HG03139 (cell line): ENCODE measurements around the gene ATOH8.

Experiments used
- ATAC-seq: cut with Tn5 transposase; IDR thresholded peaks from one replicate; pipeline ENCODE4 v1.9.1; 2021; ENCODE audit not compliant: unreplicated experiment

The ATOH8 gene

DNA sequence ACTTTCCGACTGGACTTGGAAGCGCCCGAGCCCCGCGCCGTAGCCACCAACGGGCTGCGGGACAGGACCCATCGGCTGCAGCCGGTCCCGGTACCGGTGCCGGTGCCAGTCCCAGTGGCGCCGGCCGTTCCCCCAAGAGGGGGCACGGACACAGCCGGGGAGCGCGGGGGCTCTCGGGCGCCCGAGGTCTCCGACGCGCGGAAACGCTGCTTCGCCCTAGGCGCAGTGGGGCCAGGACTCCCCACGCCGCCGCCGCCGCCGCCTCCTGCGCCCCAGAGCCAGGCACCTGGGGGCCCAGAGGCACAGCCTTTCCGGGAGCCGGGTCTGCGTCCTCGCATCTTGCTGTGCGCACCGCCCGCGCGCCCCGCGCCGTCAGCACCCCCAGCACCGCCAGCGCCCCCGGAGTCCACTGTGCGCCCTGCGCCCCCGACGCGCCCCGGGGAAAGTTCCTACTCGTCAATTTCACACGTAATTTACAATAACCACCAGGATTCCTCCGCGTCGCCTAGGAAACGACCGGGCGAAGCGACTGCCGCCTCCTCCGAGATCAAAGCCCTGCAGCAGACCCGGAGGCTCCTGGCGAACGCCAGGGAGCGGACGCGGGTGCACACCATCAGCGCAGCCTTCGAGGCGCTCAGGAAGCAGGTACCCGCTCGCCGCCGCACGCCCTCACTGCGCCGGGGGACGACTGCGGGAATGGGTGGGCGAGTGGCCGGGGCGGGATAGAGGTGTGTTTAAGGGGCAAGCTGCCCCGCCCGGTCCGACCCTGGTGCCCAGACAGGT lies 713 bp downstream of the ATOH8 start:
- no peak for ATAC-seq

- ATAC-seq = no peak
These were observed 1.6 kb downstream of the ATOH8 start for GRCh38 chr2:85755122-85756027.

DNA sequence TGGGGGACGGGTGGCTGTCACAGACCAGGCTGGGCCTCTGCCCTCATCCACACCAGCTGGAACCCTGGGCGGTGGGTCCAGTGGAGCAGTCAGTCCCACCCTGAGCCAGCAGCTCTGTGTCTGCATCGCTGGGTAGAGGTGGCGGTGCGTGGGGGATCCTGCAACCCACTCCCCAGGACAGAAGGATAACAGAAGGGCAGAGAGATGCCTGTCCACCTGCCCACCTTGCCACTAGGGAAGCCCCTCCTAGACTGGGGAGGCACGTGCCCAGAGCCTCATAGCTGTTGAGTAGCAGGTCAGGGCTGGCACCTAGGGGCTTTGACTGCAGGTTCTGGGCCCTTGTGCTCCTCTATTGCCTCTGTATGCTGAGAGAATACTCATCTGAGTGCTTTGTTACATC lies 2.4 kb downstream of the ATOH8 start:
- no peak for ATAC-seq

GRCh38 chr2:85756822-85757435 lies 3.1 kb downstream of the ATOH8 start:
- no peak for ATAC-seq

DNA sequence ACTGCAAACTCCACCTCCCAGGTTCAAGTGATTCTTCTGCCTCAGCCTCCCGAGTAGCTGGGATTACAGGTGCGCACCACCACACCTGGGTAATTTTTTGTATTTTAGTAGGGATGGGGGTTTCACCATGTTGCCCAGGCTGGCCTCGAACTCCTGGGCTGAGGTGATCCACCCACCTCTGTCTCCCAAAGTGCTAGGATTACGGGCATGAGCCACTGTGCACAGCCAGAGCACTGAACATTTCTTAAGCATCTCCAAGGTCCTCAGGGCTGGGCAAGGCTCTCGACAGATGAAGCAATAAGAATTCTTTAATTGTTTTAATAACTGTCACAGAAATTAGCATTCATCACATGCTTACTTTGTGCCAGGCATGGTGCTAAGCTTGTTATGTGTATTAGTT lies 4.1 kb downstream of the ATOH8 start:
- ATAC-seq = no peak

GRCh38 chr2:85758361-85759256 lies 4.8 kb downstream of the ATOH8 start:
- ATAC-seq = no peak

DNA sequence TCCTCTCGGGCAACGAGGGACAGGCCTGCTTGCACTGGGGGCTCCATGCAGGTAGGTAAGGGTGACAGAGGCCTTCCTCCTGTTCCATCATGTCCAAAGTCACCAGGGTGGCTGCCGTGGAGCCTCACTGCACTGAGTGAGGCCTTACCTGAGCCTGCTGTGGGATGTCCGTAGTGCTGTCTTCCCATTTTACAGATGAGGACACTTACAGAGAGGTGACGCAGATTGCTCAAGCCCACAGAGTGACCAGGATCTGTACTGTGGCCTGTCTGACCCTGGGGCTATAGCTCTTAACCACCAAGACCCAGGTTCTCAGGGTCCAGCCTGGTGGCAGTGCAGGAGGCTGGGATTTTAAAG lies 5.4 kb downstream of the ATOH8 start:
- no peak for ATAC-seq

DNA sequence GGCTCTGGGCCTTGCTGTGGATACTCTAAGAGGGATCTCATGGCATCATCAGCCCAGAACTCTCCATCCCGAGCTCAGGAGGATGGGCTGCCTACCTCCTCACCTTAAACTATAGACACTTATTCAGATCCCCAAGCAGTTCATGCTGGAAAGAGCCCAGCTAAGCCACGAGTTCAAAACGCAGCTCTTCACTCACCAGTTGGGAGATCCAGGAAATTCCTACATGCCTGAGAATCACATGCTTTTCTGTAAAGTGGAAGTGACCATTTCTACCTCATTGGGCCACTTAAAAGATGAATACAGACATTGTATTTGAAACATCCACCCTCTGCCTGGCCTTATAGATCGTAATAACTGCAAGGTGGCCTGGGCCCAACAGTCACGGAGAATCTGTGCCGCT lies 6.6 kb downstream of the ATOH8 start:
- no peak for ATAC-seq

DNA sequence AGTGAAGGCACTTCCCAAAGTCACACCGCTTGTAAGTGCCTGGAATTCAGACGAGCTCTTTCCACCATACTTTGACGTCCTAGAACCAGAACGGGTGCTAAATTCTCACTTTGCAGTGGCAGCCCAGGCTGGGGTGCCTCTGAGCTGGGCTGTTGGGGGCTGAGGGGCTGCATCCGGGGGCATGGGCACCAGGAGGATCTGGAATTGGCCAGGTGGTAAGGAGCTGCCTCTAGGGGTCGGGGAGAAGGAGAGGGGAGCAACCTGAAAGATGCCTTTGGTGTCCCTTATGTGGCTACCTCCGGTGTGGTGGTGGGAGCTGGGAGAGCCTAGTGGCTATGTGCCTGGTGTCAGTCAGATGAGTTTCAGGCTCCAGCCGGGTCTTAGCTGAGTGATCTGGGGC lies 7.1 kb downstream of the ATOH8 start:
- no peak for ATAC-seq

GRCh38 chr2:85761512-85761944 lies 7.7 kb downstream of the ATOH8 start:
- ATAC-seq = no peak

- ATAC-seq = no peak
These were observed 8.2 kb downstream of the ATOH8 start for GRCh38 chr2:85761946-85762345.

GRCh38 chr2:85763132-85763531 lies 9.3 kb downstream of the ATOH8 start:
- no peak for ATAC-seq

DNA sequence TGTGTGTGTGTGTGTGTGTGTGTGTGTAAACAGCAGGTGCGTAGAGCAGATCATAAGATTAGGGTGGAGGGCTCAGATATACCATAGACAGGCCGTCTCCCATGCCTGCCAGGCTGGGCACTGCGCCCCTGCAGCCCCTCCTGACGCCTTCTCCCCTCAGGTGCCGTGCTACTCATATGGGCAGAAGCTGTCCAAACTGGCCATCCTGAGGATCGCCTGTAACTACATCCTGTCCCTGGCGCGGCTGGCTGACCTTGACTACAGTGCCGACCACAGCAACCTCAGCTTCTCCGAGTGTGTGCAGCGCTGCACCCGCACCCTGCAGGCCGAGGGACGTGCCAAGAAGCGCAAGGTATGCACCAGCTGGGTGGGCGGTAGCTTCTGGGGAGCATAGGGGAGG lies 10.0 kb downstream of the ATOH8 start:
- no peak for ATAC-seq

DNA sequence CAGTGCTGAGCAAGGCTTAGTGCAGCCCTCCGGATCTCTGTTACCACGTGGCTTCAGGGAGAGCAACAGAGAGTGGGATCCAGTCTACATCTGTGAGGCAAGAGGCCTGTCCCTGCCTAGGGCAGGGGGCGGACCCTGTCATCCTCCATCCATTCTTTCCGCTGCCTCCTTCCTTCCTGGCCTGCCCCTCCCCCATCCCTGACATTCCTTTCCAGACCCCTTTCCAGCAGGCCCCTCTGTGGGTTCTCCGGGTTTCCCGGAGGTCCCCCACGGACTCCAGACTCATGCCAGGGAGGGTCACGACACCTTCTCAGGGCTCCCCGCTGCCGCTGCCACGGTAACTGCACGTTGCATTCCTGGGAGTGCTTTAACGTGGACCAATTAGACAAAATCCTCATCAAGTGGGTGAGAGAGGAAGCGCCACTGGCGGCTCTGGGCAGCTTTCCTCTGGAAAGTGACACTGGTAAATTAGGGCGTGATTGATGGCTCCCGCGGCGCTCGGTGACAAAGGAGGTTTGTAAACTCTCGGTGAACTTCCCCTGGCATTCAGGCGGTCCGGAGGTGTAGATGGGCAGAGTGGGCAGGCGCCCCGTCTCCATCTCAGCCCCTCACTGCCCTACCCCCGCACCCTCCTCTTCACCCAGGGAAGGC lies 11.4 kb downstream of the ATOH8 start:
- no peak for ATAC-seq

DNA sequence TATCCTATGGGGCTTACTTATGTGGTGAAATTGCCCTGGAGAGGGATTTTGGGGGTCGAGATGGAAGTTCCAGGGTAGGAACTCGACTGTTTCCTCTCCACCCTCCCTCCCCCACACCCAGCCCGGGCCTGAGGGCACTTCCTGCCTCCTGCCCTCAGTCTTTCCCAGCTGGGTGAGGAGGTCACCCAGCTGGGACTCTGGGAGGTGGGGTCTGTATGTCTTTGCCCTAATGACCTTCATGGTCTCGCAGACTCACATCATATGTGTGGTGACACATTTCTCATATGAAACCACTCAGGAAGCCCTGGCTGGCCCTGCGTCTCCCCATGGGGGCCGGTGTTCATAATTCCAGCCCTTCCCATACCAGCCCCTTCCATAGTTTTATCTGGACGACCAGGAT lies 12.4 kb downstream of the ATOH8 start:
- ATAC-seq = no peak

DNA sequence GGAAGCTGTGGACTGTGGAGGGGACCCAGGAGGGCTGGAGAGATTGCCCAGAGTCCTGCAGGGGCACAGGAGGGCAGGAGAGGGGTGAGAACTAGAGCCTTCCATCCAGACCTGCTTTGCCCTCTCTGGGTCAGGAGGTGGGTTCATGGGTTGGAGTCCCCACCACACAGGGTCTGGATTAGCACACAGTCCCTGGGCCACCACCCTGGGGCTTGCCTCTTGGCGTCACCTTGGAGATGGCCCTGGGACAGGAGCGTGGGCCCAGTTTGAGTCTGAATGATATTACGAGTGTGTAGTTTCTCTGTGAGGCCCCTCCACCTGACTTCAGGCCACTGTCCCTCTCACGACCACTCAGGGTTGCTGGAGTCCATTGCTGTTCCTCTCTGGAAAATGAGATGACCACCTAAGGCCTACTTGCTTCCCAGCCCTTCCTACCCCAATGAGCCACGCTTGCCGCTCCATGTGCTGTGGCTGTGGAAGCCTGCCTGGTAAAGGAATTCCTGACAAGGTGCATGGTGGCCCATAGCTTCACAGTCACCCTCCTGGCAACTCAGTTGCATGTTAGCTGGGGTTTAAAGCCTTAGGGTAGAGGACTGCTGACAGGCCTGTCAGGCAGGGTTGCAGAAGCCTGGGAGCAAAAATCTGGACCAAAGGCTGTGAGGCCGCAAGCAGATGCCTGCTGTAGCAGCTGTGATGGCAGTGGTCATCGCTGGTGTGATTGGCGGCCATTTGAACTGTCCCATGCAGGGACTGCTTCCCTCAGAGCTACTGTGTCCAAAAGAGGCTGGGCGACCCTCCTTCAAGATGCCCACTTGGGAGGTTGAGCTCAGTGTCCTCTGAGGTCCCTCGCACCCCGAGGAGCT lies 14.2 kb downstream of the ATOH8 start:
- ATAC-seq = no peak

GRCh38 chr2:85768713-85769112 lies 14.9 kb downstream of the ATOH8 start:
- ATAC-seq = no peak

DNA sequence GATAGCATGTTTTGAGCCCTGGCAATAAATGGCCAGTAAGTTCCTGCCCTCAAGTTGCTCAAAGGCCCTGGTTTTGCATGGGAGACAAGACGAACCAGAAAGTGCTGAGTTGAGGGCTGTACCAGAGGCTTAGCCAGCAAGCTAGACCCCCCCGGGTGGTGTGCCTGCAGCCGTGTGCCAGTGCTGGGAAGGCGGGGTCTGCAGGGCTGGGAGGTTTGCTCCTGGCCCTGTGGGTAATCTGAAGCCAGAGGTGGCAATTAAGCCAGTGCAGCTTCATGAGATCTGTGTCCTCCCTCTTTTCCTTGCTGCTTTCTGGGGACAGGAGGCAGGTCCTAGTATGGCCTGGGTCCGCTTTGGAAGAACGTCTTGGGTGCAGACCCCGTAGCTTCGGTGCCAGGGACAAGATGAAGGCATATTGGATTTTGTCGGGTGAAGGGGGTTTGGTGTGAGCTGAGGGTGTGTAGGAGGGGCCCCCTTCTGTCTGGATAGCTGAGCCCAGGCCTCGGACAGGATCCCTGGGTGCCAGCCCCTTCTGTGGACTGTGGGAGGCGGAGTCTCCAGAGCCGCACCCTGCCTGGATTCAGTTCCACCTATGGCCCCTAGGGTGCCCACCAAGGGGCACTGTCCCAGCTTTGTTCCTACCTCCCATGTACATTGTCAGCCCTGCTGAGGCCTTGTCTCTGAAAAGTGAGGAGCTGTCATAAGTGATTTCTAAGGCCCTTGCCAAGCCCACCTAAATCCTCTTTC lies 15.6 kb downstream of the ATOH8 start:
- no peak for ATAC-seq

- no peak for ATAC-seq
These were observed 16.2 kb downstream of the ATOH8 start for GRCh38 chr2:85769983-85770362.
